Left renal cortex interstitium (tissue), 4 donors: ENCODE measurements around the gene TBL1XR1. TPM values are rescaled to one million over a fixed set of nuclear protein-coding genes. Genes with fewer than 3 reads are reported as not detected.
"Not testable (repeated sequence)": the region's sequence is repeated elsewhere in the genome, so short reads cannot be mapped to it uniquely, and the experiment has no call there.

Source experiments
- DNase-seq, 4 donors: peaks; one replicate each; pipeline ENCODE4 v3.0.0-alpha.2; 2013; ENCODE audit warnings: low read depth in 4 of 4, low spot score in 2 of 4, missing footprints in 1 of 4
- polyA plus RNA-seq, 4 donors: library from polyadenylated mRNA; unstranded; fragments of 120-200 nt; gene quantifications; one replicate each; pipeline ENCODE4 v1.2.1, GENCODE V29; 2013; ENCODE audit not compliant: insufficient read length in 4 of 4

The TBL1XR1 gene
- polyA plus RNA-seq, 4 donors, result 128 to 171 (median 139) TPM

DNA sequence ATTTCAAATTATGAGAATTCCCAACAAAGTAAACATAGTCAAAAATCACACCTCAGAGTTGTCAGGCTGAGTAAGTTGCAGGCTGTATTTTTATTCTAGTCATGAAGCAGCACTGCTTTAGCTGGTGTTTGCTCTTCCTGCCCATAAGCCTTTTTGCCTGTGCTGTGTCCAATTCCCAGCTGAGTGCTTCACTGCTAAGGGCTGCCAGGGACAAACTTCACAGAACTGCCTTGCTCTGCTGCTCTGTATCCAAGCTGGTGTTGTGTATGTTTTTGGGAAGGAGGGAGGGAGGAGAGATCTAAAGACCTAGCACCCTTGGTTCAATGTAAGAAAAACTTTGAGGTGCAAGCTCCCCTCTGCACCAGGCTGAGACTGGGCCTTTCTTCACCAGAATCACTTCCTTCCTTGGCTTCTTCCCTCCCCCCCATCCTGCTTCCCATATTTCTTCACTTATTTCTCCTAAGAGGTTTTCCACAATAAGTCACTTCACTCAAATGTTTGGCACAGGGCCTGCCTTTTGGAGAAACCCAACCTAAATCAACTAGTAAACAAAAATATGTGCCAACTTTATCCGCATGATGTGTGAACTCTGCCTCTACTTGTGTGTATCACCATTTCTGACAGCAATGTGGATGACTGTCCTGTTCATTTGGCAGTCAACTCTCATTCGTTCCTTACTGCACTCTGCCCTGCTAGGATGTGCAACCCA, 156.1 kb downstream of the TBL1XR1 start:
- no peak for DNase-seq

- no peak for DNase-seq
These were observed 157.6 kb downstream of the TBL1XR1 start for GRCh38 chr3:177039490-177040274.

GRCh38 chr3:177037241-177037640, 160.0 kb downstream of the TBL1XR1 start:
- no peak for DNase-seq

DNA sequence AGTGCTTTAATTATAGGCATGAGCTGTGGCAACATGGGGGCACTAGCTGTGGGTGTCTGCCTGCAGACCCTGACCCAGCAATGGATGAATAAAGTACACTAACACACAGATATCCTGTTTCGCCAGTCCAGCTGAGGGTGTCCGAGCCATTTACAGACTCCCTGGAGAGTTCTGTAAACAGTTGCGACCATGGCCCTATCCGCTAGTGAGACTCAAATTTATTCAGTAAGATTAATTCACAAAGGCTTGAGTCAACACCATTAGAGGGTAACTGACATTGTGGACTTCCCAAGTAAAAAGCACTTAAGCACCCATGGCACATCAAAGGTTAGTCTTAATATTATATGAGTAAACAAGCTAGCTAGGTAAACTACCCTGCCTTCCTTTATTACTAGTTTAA, 161.6 kb downstream of the TBL1XR1 start:
- DNase-seq, result no peak

DNA sequence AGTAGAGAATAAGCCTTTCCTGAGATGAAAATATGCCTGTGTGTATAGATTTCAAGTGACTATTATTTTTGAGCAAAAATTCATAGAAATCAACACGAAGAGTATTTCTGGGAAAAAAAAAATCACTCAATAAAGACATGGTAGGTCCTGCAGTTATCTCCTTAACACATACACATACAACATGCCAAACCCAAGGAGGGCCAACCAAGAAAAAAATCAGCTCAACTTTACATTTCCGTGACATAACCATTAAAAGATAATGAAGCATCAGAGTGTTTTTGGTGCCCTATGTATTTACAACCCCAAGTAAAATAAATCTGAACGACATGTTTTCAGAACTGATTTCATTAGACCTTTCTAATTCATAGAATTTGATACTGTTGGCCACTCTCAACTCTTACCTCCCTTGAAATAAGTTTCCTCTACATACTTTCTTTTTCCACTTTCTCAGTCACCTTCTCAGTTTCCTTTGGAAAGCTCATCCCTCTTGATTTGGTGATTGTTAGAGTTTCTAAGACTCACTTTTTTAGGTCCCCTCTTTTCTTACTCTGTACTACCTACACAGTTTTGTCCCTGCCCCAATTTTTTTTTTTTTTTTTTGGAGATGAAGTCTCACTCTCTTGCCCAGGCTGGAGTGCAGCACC, 162.3 kb downstream of the TBL1XR1 start:
- no peak for DNase-seq

GRCh38 chr3:177026505-177027277, 170.6 kb downstream of the TBL1XR1 start:
- DNase-seq, result no peak

DNA sequence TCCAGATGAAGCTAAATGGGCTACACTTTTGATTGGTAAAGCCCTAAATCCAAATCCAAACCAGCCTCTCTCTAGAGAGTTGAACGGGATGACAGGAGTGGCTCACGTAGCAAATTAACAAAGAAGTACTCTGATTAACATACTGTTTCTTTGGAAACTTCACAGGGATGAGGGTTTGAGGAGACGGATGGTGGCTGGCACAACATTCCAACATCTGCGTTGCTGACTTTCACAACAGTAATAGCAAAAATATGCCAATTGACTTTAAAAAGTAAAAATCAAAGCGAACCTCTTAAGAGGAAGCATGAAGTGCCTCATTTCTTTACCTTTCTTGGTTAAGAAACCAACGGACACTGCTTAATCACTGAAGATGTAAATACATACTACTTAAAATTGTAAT, 181.4 kb downstream of the TBL1XR1 start:
- DNase-seq, result no peak

GRCh38 chr3:177013681-177014280, 183.5 kb downstream of the TBL1XR1 start:
- DNase-seq, result no peak

GRCh38 chr3:177005718-177006405, 191.4 kb downstream of the TBL1XR1 start:
- DNase-seq, result no peak

DNA sequence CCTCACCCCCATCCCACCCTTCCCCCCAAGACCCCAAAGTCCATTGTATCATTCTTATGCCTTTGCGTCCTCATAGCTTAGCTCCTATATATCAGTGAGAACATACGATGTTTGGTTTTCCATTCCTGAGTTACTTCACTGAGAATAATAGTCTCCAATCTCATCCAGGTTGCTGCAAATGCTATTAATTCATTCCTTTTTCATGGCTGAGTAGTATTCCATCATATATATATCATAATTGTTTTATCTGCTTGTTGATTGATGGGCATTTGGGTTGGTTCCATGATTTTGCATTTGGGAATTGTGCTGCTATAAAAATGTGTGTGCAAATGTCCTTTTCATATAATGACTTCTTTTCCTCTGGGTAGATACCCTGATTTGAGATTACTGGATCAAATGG, 197.1 kb downstream of the TBL1XR1 start:
- DNase-seq, result not testable (repeated sequence)

- no peak for DNase-seq
These were observed 201.3 kb downstream of the TBL1XR1 start for GRCh38 chr3:176995946-176996345.

DNA sequence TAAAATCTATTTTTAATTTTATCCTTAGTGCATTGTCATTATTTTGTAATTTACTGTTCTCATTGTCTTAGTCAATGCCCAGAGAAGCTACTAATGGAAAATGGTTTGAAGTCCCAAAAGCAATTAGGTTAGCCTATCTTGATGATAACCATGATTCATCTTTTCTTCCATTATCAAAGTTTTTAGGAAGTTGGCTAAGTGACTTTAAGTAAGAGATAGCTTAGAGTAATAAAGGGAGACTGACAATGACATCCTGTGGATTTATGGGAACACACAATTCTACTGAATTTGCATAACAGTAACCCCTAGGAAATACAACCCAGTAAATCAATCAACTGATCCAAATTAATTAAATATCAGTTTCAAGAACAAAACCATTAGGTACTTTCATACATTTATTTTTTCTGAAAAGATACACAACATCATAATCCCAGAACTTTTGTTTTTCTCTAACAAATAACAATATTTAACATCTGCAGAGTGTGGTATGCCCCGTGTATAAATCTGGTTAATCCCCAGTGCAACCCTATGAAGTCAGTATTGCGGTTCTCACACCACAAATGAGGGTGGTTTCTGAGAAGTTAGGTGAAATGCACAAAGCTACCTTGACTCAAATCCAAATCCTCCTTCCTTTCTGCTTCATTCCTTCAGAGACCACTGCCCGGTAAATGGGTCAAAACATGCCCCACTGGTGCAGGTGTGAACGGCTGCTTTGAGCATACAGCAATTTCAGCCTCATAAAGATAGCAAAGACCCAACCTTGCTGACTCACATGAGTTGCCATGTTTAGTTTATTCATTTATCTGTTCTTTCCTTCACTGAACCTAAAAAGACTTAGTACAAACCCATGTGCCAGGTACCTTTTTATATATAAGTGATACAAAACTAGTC, 202.1 kb downstream of the TBL1XR1 start:
- DNase-seq, result no peak

- DNase-seq, result no peak
These were observed 202.9 kb downstream of the TBL1XR1 start for GRCh38 chr3:176994393-176994792.

- no peak for DNase-seq
These were observed 204.3 kb downstream of the TBL1XR1 start for GRCh38 chr3:176992978-176993377.

- no peak for DNase-seq
These were observed 204.7 kb downstream of the TBL1XR1 start for GRCh38 chr3:176992565-176992964.

DNA sequence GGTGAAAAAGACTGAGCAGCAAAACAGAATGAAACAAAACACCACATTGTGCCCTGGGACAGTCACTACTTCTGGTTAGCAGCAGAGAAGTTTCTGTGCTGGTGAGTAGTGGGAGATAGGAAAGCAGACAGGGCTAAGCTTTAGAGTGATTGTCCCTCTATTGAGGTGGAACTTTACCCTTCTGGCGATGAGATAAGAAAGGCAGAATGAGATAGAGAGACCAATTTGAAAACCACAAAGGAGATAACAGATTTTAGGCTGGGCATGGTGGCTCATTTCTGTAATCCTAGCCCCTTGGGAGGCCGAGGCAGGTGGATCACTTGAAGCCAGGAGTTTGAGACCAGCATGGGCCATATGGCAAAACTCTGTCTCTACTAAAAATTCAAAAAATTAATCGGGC, 208.5 kb downstream of the TBL1XR1 start:
- DNase-seq, result no peak

- no peak for DNase-seq
These were observed 209.2 kb downstream of the TBL1XR1 start for GRCh38 chr3:176987901-176988650.

- DNase-seq, result no peak
These were observed 218.8 kb downstream of the TBL1XR1 start for GRCh38 chr3:176978441-176978840.
